GM12801 (cell line): ENCODE data around the gene KRT85.

Source experiments
- TF ChIP-seq, protein P1 (sequence below): IDR thresholded peaks from one replicate; pipeline ENCODE4 v1.5.1; 2011; ENCODE audit warnings: control low read depth; ENCODE audit not compliant: insufficient read length; ENCODE audit errors: extremely low read depth

The KRT85 gene

DNA sequence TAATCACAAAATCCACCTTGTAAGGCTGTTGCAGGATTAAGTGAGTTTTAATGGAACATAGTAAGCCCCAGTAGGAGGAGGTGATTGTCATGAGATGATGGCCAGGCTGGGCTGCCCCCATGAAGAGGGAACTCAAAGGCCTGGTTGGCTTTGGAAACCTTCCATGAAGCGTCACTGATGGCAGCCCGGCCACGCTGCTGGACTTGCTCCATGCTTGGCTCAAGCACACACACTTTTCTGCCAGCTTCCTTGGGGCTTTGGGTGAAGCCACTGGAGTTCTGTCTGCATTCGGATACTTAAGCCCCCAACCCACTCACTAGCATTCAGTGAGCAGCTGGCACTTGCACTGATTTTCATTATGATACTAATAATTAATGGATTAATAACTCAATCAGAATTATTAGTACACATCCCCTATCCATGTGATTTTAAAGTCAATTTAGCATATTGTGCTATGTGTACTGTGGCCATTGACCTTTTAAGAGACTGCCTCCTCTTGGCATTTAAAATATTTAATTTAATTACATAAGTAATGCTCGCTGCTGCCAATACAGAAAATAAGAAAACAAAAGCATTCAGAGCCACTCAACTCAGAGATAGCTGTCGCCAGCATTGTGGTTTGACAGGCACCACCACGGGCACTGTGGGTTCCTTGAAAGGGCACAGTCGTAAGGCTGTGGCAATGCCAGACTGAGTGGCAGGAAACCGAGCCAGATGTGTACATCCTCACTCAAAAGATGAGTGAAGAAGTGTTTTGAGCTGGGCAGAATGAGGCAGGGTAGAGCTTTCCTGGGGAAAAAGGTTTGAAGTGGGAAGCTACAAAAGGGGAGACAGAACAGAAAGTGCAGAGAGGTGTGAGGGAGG is 15.9 kb downstream of the KRT85 start:
- TF ChIP-seq, protein P1, sequence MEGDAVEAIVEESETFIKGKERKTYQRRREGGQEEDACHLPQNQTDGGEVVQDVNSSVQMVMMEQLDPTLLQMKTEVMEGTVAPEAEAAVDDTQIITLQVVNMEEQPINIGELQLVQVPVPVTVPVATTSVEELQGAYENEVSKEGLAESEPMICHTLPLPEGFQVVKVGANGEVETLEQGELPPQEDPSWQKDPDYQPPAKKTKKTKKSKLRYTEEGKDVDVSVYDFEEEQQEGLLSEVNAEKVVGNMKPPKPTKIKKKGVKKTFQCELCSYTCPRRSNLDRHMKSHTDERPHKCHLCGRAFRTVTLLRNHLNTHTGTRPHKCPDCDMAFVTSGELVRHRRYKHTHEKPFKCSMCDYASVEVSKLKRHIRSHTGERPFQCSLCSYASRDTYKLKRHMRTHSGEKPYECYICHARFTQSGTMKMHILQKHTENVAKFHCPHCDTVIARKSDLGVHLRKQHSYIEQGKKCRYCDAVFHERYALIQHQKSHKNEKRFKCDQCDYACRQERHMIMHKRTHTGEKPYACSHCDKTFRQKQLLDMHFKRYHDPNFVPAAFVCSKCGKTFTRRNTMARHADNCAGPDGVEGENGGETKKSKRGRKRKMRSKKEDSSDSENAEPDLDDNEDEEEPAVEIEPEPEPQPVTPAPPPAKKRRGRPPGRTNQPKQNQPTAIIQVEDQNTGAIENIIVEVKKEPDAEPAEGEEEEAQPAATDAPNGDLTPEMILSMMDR, result no peak

- TF ChIP-seq, protein P1, result no peak
Observed at GRCh38 chr12:52350786-52351185, 16.5 kb downstream of the KRT85 start.

GRCh38 chr12:52350021-52350620 is 17.2 kb downstream of the KRT85 start:
- TF ChIP-seq, protein P1, result no peak

- TF ChIP-seq, protein P1, result no peak
Observed at GRCh38 chr12:52349196-52349595, 18.1 kb downstream of the KRT85 start.

- TF ChIP-seq, protein P1, result no peak
Observed at GRCh38 chr12:52347551-52348510, 19.4 kb downstream of the KRT85 start.

GRCh38 chr12:52347016-52347415 is 20.3 kb downstream of the KRT85 start:
- TF ChIP-seq, protein P1, result no peak

DNA sequence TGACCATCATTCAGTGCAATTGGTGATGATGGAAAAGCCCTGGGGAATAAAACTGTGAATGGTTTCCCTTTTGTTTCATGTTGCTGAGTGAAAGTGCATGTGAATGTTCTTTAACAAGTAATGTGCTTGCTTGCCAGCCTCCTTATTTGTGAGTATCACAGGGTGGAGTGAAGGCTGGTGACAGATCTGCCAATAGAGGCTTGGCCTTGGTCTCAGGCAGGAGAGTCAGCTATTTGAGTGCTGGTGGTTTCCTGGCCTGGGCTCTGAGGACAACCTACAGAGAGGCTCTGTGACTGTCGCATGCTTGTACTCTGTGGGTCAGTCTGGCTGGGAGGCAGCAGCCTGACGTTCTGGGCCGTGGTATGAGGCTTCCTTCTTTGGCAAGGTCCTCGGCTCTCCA is 20.7 kb downstream of the KRT85 start:
- TF ChIP-seq, protein P1, result no peak
